ENCODE measurements around the gene SSNA1. TPM values are rescaled to one million over a fixed set of nuclear protein-coding genes. Genes with fewer than 3 reads are reported as not detected.
A peak's percentile ranks its signal among the peaks of the same experiment; 100 is the strongest.

The SSNA1 gene
- total and polyA plus RNA-seq, 9 of the 15 experiments (the other 6 are each of a cell fraction or from before 2014, with no cell fraction given) = 1.9 to 130 (median 57.1) TPM

- TF ChIP-seq ZNF41 (CRISPR knock-in tag; conservative IDR thresholded peaks at IDR 0.05) (no peak), GATAD2A (IDR thresholded peaks at IDR 0.05) (no peak), UBTF (IDR thresholded peaks at IDR 0.05; ENCODE audit: borderline replicate concordance in 1 of 2, low read depth in 2 of 2, low read length in 2 of 2) (peak in 1 of 2 experiments; percentile 54; a peak in 1 of 4 replicates), BACH1 (tag; IDR thresholded peaks at IDR 0.05) (no peak), XRCC4 (IDR thresholded peaks at IDR 0.05; ENCODE audit: extremely low read depth, insufficient read depth, insufficient read length) (no peak), GTF2F1 (IDR thresholded peaks at IDR 0.05; ENCODE audit: low read depth, low read length) (no peak), SP1 (CRISPR knock-in tag; IDR thresholded peaks at IDR 0.05) (peak; percentile 53; the same call in 1 of the 2 replicates), MYNN (IDR thresholded peaks at IDR 0.05) (0 out of 2 replicates have a peak, but pooled peaks have one; percentile 42), MYNN (CRISPR knock-in tag; IDR thresholded peaks at IDR 0.05) (no peak), KDM1A (IDR thresholded peaks at IDR 0.05) (peak in 1 of 2 experiments; percentile 31; a peak in 1 of 4 replicates), ARHGAP35 (IDR thresholded peaks at IDR 0.05; ENCODE audit: partially characterized antibody) (no peak), ZNF436 (CRISPR knock-in tag; IDR thresholded peaks at IDR 0.05) (no peak), RUNX1 (IDR thresholded peaks at IDR 0.05; ENCODE audit: low read depth) (no peak), RAD21 (CRISPR knock-in tag; conservative IDR thresholded peaks at IDR 0.05 in 1 of 2, IDR thresholded peaks at IDR 0.05 in 1 of 2) (peak; percentile 12 to 56; a peak in 2 of 4 replicates)
- TF ChIP-seq, protein P1, sequence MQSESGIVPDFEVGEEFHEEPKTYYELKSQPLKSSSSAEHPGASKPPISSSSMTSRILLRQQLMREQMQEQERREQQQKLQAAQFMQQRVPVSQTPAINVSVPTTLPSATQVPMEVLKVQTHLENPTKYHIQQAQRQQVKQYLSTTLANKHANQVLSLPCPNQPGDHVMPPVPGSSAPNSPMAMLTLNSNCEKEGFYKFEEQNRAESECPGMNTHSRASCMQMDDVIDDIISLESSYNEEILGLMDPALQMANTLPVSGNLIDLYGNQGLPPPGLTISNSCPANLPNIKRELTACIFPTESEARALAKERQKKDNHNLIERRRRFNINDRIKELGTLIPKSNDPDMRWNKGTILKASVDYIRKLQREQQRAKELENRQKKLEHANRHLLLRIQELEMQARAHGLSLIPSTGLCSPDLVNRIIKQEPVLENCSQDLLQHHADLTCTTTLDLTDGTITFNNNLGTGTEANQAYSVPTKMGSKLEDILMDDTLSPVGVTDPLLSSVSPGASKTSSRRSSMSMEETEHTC (IDR thresholded peaks at IDR 0.05) = no peak
- TF ChIP-seq, protein P2, sequence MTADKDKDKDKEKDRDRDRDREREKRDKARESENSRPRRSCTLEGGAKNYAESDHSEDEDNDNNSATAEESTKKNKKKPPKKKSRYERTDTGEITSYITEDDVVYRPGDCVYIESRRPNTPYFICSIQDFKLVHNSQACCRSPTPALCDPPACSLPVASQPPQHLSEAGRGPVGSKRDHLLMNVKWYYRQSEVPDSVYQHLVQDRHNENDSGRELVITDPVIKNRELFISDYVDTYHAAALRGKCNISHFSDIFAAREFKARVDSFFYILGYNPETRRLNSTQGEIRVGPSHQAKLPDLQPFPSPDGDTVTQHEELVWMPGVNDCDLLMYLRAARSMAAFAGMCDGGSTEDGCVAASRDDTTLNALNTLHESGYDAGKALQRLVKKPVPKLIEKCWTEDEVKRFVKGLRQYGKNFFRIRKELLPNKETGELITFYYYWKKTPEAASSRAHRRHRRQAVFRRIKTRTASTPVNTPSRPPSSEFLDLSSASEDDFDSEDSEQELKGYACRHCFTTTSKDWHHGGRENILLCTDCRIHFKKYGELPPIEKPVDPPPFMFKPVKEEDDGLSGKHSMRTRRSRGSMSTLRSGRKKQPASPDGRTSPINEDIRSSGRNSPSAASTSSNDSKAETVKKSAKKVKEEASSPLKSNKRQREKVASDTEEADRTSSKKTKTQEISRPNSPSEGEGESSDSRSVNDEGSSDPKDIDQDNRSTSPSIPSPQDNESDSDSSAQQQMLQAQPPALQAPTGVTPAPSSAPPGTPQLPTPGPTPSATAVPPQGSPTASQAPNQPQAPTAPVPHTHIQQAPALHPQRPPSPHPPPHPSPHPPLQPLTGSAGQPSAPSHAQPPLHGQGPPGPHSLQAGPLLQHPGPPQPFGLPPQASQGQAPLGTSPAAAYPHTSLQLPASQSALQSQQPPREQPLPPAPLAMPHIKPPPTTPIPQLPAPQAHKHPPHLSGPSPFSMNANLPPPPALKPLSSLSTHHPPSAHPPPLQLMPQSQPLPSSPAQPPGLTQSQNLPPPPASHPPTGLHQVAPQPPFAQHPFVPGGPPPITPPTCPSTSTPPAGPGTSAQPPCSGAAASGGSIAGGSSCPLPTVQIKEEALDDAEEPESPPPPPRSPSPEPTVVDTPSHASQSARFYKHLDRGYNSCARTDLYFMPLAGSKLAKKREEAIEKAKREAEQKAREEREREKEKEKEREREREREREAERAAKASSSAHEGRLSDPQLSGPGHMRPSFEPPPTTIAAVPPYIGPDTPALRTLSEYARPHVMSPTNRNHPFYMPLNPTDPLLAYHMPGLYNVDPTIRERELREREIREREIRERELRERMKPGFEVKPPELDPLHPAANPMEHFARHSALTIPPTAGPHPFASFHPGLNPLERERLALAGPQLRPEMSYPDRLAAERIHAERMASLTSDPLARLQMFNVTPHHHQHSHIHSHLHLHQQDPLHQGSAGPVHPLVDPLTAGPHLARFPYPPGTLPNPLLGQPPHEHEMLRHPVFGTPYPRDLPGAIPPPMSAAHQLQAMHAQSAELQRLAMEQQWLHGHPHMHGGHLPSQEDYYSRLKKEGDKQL (CRISPR knock-in tag; IDR thresholded peaks at IDR 0.05; ENCODE audit: borderline replicate concordance) = 0 out of 2 replicates have a peak, but pooled peaks have one; percentile 66
Measured at GRCh38 chr9:137176302-137177182, 11.9 kb upstream of the SSNA1 start (continued).
